Testis (tissue), 2 donors: ENCODE data around the gene ZNF433.
"Not testable (repeated sequence)": the region's sequence is repeated elsewhere in the genome, so short reads cannot be mapped to it uniquely, and the experiment has no call there.

ENCODE experiments used
- CTCF ChIP-seq, 3 experiments: fragments of 450-650 bp in 2 of 3; fragments of 200-600 bp in 1 of 3; sonication (generic) in 1 of 3; IDR thresholded peaks; one replicate each; pipeline ENCODE4 v1.5.1; 2016 to 2019; ENCODE audit warnings: antibody characterized with exemption in 3 of 3, mild to moderate bottlenecking in 2 of 3, moderate library complexity in 1 of 3
- POLR2A ChIP-seq: fragments of 450-650 bp; IDR thresholded peaks from one replicate; pipeline ENCODE4 v1.6.1; 2017; ENCODE audit warnings: antibody characterized with exemption, mild to moderate bottlenecking, moderate library complexity

GRCh38 chr19:12083336-12083735, 47.9 kb upstream of the ZNF433 start:
- TF ChIP-seq POLR2A; CTCF (IDR thresholded peaks at IDR 0.05): not testable (repeated sequence)
